ENCODE measurements around the gene ISCU. TPM values are rescaled to one million over a fixed set of nuclear protein-coding genes. Genes with fewer than 3 reads are reported as not detected.
A peak's percentile ranks its signal among the peaks of the same experiment; 100 is the strongest.

ISCU gene
- total RNA-seq, 1 donor from 2014 or later: 117 TPM

GRCh38 chr12:108613548-108613947 is 51.2 kb downstream of the ISCU start:
- peaks cover under 1% of the 10 kb centered on the region for H3K27me3 Mint-ChIP-seq
- intact Hi-C loops (cut with micrococcal nuclease): no loop called here
- H3K4me3 Mint-ChIP-seq: no peak overlapping the region
- no peak for ATAC-seq (ENCODE audit: low read depth)
- peak overlapping the region; percentile 30 for H3K27ac Mint-ChIP-seq
- no peaks in the 10 kb centered on the region for H3K36me3 Mint-ChIP-seq (ENCODE audit: low read depth)
- POLR2A ChIA-PET: interaction anchor here (2.1 to 9.7 kb wide), 4 partner anchors 19 to 53 kb away, joined by 6 to 182 read pairs (median 116); partner anchors contain the start of genes ISCU, SART3 and SELPLG
- peaks cover 68% of the 10 kb centered on the region for H3K4me1 Mint-ChIP-seq
- CTCF ChIA-PET: interaction anchor here (1.3 to 11.2 kb wide), 4 partner anchors 20 to 190 kb away, joined by 5 to 338 read pairs (median 8); partner anchors contain the start of genes ISCU, SART3 and SELPLG
- TF ChIP-seq CTCF (IDR thresholded peaks at IDR 0.05): no peak
- no peaks in the 10 kb centered on the region for H3K9me3 Mint-ChIP-seq
- no peak for DNase-seq

GRCh38 chr12:108614041-108614440 is 51.6 kb downstream of the ISCU start:
- DNase-seq (no peak), ATAC-seq (ENCODE audit: low read depth) (no peak)
- Mint-ChIP-seq H3K27ac (peak overlapping the region; percentile 65), H3K4me3 (no peak overlapping the region), H3K4me1 (peaks cover 72% of the 10 kb centered on the region), H3K9me3 (no peaks in the 10 kb centered on the region), H3K27me3 (no peaks in the 10 kb centered on the region), H3K36me3 (ENCODE audit: low read depth) (no peaks in the 10 kb centered on the region)
- TF ChIP-seq CTCF (IDR thresholded peaks at IDR 0.05): no peak
- ChIA-PET CTCF (interaction anchor here (1.9 to 11.2 kb wide), 3 partner anchors 20 to 51 kb away, joined by 6 to 338 read pairs (median 38); partner anchors contain the start of genes ISCU, SART3 and SELPLG), POLR2A (interaction anchor here (2.1 to 9.7 kb wide), 4 partner anchors 19 to 53 kb away, joined by 6 to 182 read pairs (median 116); partner anchors contain the start of genes ISCU, SART3 and SELPLG)
- intact Hi-C loops (cut with micrococcal nuclease): no loop called here

GRCh38 chr12:108614639-108615038 is 52.2 kb downstream of the ISCU start:
- peak overlapping the region; percentile 65 for H3K27ac Mint-ChIP-seq

GRCh38 chr12:108615918-108616317 is 53.5 kb downstream of the ISCU start:
- TF ChIP-seq CTCF (IDR thresholded peaks at IDR 0.05): no peak
- Mint-ChIP-seq H3K4me3 (no peak overlapping the region), H3K4me1 (peaks cover 72% of the 10 kb centered on the region), H3K9me3 (no peaks in the 10 kb centered on the region), H3K36me3 (ENCODE audit: low read depth) (no peaks in the 10 kb centered on the region), H3K27me3 (no peaks in the 10 kb centered on the region), H3K27ac (peak overlapping the region; percentile 88)
- ChIA-PET CTCF (interaction anchor here (5.9 to 11.2 kb wide), 3 partner anchors 21 to 49 kb away, joined by 38 to 338 read pairs (median 137); partner anchors contain the start of genes ISCU, SART3 and SELPLG), POLR2A (interaction anchor here (0.6 to 9.7 kb wide), 4 partner anchors 17 to 72 kb away, joined by 4 to 182 read pairs (median 116); partner anchors contain the start of genes ISCU, SART3 and SELPLG)
- no peak for DNase-seq
- ATAC-seq (ENCODE audit: low read depth): no peak
- intact Hi-C loops (cut with micrococcal nuclease): loop anchor here (2.0 to 5.0 kb wide), 4 partner anchors 101 to 624 kb away; partner anchors contain the start of genes ALKBH2, FICD and SSH1

More at GRCh38 chr12:108614639-108615038, 52.2 kb downstream of the ISCU start:
- Mint-ChIP-seq H3K4me3 (no peak overlapping the region), H3K36me3 (ENCODE audit: low read depth) (no peaks in the 10 kb centered on the region), H3K9me3 (no peaks in the 10 kb centered on the region), H3K27me3 (no peaks in the 10 kb centered on the region), H3K4me1 (peaks cover 72% of the 10 kb centered on the region)
- DNase-seq (no peak), ATAC-seq (ENCODE audit: low read depth) (no peak)
- POLR2A ChIA-PET: interaction anchor here (0.6 to 9.7 kb wide), 5 partner anchors 10 to 54 kb away, joined by 4 to 182 read pairs (median 75); partner anchors contain the start of genes ISCU, SART3 and SELPLG
- TF ChIP-seq CTCF (IDR thresholded peaks at IDR 0.05): no peak
- CTCF ChIA-PET: interaction anchor here (1.9 to 11.2 kb wide), 3 partner anchors 19 to 50 kb away, joined by 6 to 338 read pairs (median 38); partner anchors contain the start of genes ISCU, SART3 and SELPLG
- intact Hi-C loops (cut with micrococcal nuclease): loop anchor here (5.0 kb wide), 3 partner anchors 243 to 622 kb away; partner anchors contain the start of genes ALKBH2 and SSH1

- no peak for TF ChIP-seq CTCF (IDR thresholded peaks at IDR 0.05)
- Mint-ChIP-seq H3K27me3 (no peaks in the 10 kb centered on the region), H3K9me3 (no peaks in the 10 kb centered on the region), H3K4me1 (peaks cover 76% of the 10 kb centered on the region), H3K27ac (peak overlapping the region; percentile 88), H3K4me3 (peak overlapping the region; percentile 44), H3K36me3 (ENCODE audit: low read depth) (no peaks in the 10 kb centered on the region)
- ATAC-seq (ENCODE audit: low read depth) (no peak), DNase-seq (no peak)
- POLR2A ChIA-PET: interaction anchor here (0.6 to 9.7 kb wide), 8 partner anchors 16 to 210 kb away, joined by 3 to 182 read pairs (median 34); partner anchors contain the start of genes ISCU, SART3 and SELPLG
- intact Hi-C loops (cut with micrococcal nuclease): loop anchor here (2.0 to 5.0 kb wide), 4 partner anchors 102 to 624 kb away; partner anchors contain the start of genes ALKBH2, FICD and SSH1
- CTCF ChIA-PET: interaction anchor here (0.6 to 11.2 kb wide), 6 partner anchors 11 to 1349 kb away, joined by 3 to 338 read pairs (median 30); partner anchors contain the start of genes ISCU, SART3 and SELPLG
These were observed 54.0 kb downstream of the ISCU start for GRCh38 chr12:108616359-108616758.
